ENCODE results near the gene USP49.

USP49 gene

DNA sequence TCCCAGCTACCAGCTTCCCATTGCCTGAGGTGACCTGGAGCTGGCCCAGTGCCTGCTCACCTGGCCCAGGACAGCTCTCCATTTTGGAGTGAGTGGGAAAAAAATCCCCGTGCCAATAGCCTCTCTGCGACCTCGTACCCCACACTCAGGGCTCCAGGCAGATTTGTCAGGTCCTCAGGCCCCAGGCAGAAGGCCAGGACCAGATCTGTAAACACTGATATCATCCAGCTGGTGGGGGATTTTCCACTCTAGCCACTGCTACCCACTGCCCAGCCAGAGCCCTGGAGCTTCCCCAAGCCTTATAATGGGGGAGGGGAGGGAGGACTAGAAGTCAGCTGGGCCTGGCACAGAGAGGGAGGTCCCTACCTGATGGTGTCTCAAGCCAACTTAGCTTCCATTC, 146.6 kb downstream of the USP49 start:
- DNase-seq: no peak

- DNase-seq: no peak
Observed at GRCh38 chr6:41748102-41748477, 147.1 kb downstream of the USP49 start.

DNA sequence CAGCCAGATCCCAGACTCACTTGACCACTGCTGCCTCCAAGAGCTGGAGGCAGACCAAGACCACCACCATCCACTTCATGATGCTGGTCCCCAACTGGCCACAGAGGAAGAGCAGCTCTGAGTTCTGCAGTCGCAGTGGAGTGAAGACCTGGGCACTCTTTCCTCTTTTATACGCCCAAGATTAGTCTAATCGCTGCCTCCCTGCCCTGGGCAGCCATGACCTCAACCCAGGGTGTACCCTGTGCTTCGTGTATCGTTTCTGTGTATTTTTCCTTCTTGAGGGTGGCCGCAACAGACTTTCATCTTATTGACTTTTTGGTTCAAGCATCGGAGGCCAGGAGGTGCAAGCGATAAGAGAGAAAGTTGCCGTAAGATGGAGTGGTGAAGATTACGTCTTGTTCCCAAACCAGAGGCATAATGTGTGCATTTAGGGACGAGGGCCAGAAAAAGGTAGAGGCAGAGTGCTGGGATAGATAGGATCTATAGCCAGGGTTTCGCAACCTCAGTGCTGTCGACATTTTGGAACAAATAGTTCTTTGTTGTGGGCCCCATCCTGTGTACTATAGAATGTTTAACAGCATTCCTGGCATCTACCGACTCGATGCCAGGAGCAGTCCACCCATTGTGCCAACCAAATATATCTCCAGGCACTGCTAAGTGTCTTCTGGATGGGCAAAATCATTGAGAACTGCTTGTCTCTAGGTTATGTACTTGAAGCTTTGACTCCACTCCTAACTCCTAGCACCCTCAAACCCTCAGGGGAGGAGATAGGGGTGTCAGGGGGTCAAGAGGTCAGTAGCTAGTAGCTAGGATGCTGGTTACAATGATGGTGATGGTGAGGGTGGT, 147.7 kb downstream of the USP49 start, which contains the start of gene PGC:
Gene PGC (minus strand): TSS at position 142 of the 846 bp plus-strand sequence. CDS start 63 bp downstream, at position 79.
- no peak for DNase-seq

DNA sequence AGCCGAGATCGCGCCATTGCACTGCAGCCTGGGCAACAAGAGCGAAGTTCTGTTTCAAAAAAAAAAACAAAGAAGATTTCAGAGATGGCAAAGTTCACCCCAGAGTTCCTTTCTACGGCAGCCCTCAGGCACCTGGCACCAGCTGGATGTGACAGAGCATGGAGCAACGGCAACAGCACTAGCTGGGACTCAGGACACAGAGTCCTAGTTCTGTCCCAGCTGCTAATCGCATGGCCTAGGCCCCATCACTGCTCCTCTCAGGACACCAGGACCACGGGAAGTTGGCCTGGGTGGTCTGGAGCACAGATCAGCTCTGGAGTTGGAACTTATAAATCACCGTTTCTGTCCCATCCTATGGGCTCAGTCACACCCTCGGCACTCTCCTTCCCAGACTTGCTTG, 149.1 kb downstream of the USP49 start:
- no peak for DNase-seq

GRCh38 chr6:41744236-41744787, 150.9 kb downstream of the USP49 start:
- no peak for DNase-seq

DNA sequence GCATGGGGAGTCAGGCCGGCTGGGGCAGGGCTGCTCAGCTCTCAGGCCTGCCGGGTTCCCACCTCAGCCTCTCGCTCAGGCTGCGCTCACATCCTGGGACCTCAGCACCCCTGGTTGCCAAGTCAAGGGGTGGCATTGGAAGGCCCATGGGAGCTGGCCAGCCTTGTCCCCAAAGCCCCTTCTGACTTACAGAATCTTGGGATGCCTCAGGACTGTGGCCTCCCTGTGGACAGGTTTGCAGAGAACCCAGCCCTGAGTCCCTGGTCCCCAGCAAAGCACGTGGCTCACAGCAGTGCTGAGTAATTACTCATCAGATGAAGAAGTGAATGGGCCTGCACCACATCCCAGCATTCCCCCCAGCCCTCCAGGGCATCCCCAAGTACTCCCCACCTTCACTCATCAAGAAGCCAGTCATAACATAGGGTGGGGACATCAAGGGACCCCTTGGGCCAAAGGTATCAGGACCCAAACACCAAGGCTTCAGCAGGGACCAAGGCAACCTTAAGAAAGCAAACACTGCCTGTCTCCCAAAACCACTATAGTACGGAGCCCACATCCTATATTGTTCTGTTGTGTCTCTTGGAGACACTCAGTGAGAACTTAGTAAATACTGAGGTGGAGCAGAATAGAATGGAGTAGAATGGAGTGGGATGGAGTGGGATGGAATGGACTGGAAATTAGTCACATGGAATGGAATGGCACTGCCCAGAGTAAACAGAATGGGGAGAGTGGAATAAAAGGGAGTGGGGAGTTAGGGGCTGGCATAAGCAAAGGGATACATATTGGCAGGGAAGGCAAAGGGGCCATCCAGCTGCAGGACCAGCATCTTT, 151.6 kb downstream of the USP49 start:
- no peak for DNase-seq

DNA sequence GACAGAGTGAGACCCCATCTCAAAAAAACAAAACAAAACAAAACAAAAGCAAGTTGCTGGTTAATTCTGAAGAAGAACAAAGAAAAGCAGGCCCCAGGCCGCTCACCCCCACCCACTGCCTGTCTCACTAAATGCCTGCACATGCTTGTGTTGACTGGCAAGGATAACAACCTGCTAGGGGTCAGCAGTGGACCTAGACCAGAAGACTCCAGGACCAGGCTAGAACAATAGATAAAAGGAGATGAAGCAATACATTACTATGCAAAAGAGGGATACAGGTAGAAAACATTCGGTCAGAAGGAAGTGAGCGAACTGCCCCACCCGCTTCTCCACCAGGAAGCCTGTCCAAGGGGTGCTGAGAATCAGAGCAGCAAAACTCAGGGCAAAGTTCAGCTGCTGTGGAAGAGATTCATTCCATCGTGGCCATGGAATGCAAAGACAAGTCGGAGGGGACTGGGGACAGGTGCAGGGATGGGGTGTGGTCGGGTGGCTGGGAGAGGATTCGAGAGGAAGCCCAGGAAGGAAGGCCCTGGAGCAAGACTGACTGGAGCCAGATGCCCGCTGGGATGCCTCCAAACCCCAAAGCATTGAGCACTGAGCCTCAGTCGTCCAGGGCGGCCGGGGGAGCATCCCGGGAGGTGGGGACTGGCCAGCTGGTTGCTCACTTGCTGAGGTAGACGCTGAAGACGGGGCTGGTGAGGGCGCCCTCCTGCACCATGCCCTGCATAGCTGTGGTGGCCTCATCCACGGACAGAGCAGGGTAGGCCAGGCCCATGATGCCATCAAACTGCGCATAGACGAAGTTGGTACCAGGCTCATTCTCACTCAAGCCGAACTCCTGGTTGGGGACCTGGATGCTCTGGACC, 153.3 kb downstream of the USP49 start:
- DNase-seq: no peak

DNA sequence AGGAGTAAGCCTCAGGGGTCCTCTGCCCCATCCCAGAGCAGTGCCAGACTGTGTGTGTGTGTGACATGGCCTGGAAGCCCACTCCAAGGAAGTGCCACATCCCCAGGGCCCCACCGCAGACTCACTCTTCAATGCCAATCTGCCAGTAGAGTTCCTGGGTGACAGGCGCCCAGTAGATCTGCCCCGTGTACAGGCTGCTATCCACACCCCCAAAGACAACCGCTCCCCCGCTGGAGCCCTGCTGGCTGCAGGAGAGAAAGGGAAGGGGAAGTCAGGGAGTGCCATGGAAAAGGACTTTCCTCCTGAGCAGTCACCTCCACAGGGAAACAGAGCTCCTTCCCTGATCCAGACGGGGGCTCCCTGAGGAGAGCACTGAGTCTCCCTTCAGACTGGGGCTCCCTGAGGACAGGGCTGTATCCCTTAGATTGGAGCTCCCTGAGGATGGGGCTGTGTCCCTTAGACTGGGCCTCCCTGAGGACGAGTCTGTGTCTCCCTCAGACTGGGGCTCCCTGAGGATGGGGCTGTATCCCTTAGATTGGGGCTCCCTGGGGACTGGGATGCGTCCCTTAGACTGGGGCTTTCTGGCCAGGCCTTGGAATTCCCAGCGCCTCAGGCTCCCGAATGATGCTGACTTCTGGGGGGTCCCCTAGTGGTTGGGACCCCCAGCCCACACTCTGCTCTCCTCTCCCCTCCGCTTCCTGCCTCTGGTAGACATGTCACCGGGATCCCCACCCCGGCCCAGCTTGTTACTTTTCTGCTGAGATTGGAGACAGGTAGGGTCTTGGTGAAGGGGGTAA, 154.6 kb downstream of the USP49 start:
- no peak for DNase-seq
